GM12872 (cell line): ENCODE results near the gene BSND.

Experiments used
- CTCF ChIP-seq: IDR thresholded peaks from 3 replicates; pipeline ENCODE4 v1.5.1; 2011; ENCODE audit warnings: low read depth, mild to moderate bottlenecking, low read length, moderate library complexity; ENCODE audit not compliant: insufficient read depth

The BSND gene

GRCh38 chr1:55040083-55040932 lies 41.6 kb downstream of the BSND start:
- no peak for TF ChIP-seq CTCF

GRCh38 chr1:55040933-55041494 lies 42.3 kb downstream of the BSND start:
- TF ChIP-seq CTCF = no peak

GRCh38 chr1:55041613-55042012 lies 42.9 kb downstream of the BSND start:
- no peak for TF ChIP-seq CTCF

GRCh38 chr1:55043011-55043410 lies 44.3 kb downstream of the BSND start:
- no peak for TF ChIP-seq CTCF

GRCh38 chr1:55043726-55044125 lies 45.0 kb downstream of the BSND start:
- TF ChIP-seq CTCF = no peak

GRCh38 chr1:55044617-55045397 lies 46.1 kb downstream of the BSND start:
- no peak for TF ChIP-seq CTCF

- no peak for TF ChIP-seq CTCF
Observed at GRCh38 chr1:55045430-55045829, 46.7 kb downstream of the BSND start.
